NT2/D1 (cell line): ENCODE measurements around the gene CEBPG.

Experiments used
- SUZ12 ChIP-seq: IDR thresholded peaks from 2 replicates; pipeline ENCODE4 v1.6.1; 2011; ENCODE audit not compliant: insufficient read length, insufficient read depth; ENCODE audit errors: extremely low read depth
- YY1 ChIP-seq: IDR thresholded peaks from 2 replicates; pipeline ENCODE4 v1.6.1; 2011; ENCODE audit not compliant: insufficient read length, insufficient read depth
- ZNF274 ChIP-seq: IDR thresholded peaks from 2 replicates; pipeline ENCODE4 v1.6.1; 2011; ENCODE audit warnings: mild to moderate bottlenecking, low read depth, low read length

GRCh38 chr19:33357556-33357955, 16.0 kb upstream of the CEBPG start:
- TF ChIP-seq YY1 (no peak), SUZ12 (no peak), ZNF274 (no peak)
